ENCODE measurements around the gene TUBB. TPM values are rescaled to one million over a fixed set of nuclear protein-coding genes. Genes with fewer than 3 reads are reported as not detected.

Gene TUBB
- total RNA-seq, 1 experiment from 2014 or later = 886 TPM

- H3K27me3 ChIP-seq (ENCODE audit: insufficient read depth, low read length) = no peaks in the 10 kb centered on the region
- TSS peak; percentile 63 for BruUV-seq (replicated peaks)
- H3K9me3 ChIP-seq (ENCODE audit: control insufficient read depth in 1 of 2, insufficient read depth in 1 of 2, low read depth in 1 of 2, low read length in 2 of 2) = no peaks in the 10 kb centered on the region
- intact Hi-C loops (cut with micrococcal nuclease) = loop anchor here (2.0 kb wide), 2 partner anchors 56 to 190 kb away; partner anchors contain the start of genes MRPS18B and PPP1R10
- ChIA-PET POLR2A (interaction anchor here (0.8 to 1.2 kb wide), 4 partner anchors 9 to 60 kb away, joined by 3 read pairs; partner anchors contain the start of genes MDC1 and NRM), RAD21 (ENCODE audit: low non-redundant PET in 1 of 2, low total read pairs in 2 of 2, uncharacterized antibody in 2 of 2, unreplicated experiment in 2 of 2) (interaction anchor here (0.7 to 1.0 kb wide), 3 partner anchors 58 to 242 kb away, joined by 3 read pairs; partner anchors contain the start of gene VARS2 (in 1 of the 2)), CTCF (interaction anchor here (0.7 to 2.1 kb wide), 10 partner anchors 9 to 189 kb away, joined by 3 to 14 read pairs (median 3); partner anchors contain the start of gene MDC1)
- peaks cover 9 to 25% of the 10 kb centered on the region in 2 experiments; a peak in 3 of 4 replicates for H3K36me3 ChIP-seq (ENCODE audit: control insufficient read depth in 1 of 2, insufficient read depth in 2 of 2, low read length in 2 of 2)
- peaks cover 4 to 22% of the 10 kb centered on the region in 2 experiments; a peak in 3 of 4 replicates for H3K4me1 ChIP-seq (ENCODE audit: control insufficient read depth in 1 of 2, insufficient read depth in 2 of 2, low read length in 2 of 2)
- peak within 1 kb of the TSS; percentile 28 for H2AFZ ChIP-seq (ENCODE audit: low read depth, low read length, poor library complexity, severe bottlenecking)
- DNase-seq (ENCODE audit: low read depth, low spot score) = peak; percentile 99
- no peaks in the 10 kb centered on the region for H3K9me2 ChIP-seq (ENCODE audit: insufficient read depth)
- peak within 1 kb of the TSS; percentile 98 for H3K4me3 ChIP-seq (replicated peaks in 1 of 2; ENCODE audit: low read depth in 1 of 2, low read length in 2 of 2)
- peak within 1 kb of the TSS; percentile 95 for H3K4me2 ChIP-seq (ENCODE audit: low read length)
- peak within 1 kb of the TSS; percentile 91 for H3K9ac ChIP-seq (ENCODE audit: low read length)
- ATAC-seq = peak; percentile 85
- peaks cover 25% of the 10 kb centered on the region for H3K79me2 ChIP-seq (ENCODE audit: insufficient read depth, low read length)
- H4K20me1 ChIP-seq (ENCODE audit: insufficient read depth) = no peaks in the 10 kb centered on the region
- peak within 1 kb of the TSS; percentile 57 for H3K27ac ChIP-seq (ENCODE audit: low read depth, low read length)
- TF ChIP-seq POLR2A (IDR thresholded peaks at IDR 0.05; ENCODE audit: borderline replicate concordance, extremely low read depth, insufficient read depth, insufficient read length) (peak; percentile 42), REST (IDR thresholded peaks at IDR 0.05; ENCODE audit: low read depth) (no peak), FOSL1 (IDR thresholded peaks at IDR 0.05; ENCODE audit: low read depth) (no peak), CTCF (IDR thresholded peaks at IDR 0.05 in 2 of 3, conservative IDR thresholded peaks at IDR 0.05 in 1 of 3; ENCODE audit: borderline replicate concordance in 1 of 3, insufficient read depth in 1 of 3, low read depth in 2 of 3, low read length in 2 of 3) (peak; percentile 84 to 92 (median 88)), SIN3A (IDR thresholded peaks at IDR 0.05; ENCODE audit: low read depth) (peak; percentile 69; the same call in 1 of the 2 replicates), ATF3 (IDR thresholded peaks at IDR 0.05) (no peak), EGR1 (IDR thresholded peaks at IDR 0.05; ENCODE audit: low read depth) (no peak), JUND (IDR thresholded peaks at IDR 0.05) (no peak), SP1 (IDR thresholded peaks at IDR 0.05; ENCODE audit: low read depth) (peak; percentile 76), YY1 (IDR thresholded peaks at IDR 0.05; ENCODE audit: extremely low read depth, insufficient replicate concordance, low read depth, low read length) (peak; percentile 80), ZFX (IDR thresholded peaks at IDR 0.05) (peak; percentile 54; the same call in 1 of the 2 replicates), EZH2 (IDR thresholded peaks at IDR 0.05) (no peak), EZH2phosphoT487 (IDR thresholded peaks at IDR 0.05; ENCODE audit: borderline replicate concordance) (no peak), RAD21 (IDR thresholded peaks at IDR 0.05; ENCODE audit: low read depth) (peak; percentile 80), POLR2AphosphoS5 (IDR thresholded peaks at IDR 0.05; ENCODE audit: low read depth, low read length) (peak; percentile 70), ZNF274 (IDR thresholded peaks at IDR 0.05; ENCODE audit: low read depth, low read length) (no peak), CEBPB (IDR thresholded peaks at IDR 0.05; ENCODE audit: low read depth) (no peak; the same call in 1 of the 2 replicates), CBX3 (IDR thresholded peaks at IDR 0.05; ENCODE audit: low read depth) (peak; percentile 84; the same call in 1 of the 2 replicates), TCF7L2 (IDR thresholded peaks at IDR 0.05; ENCODE audit: borderline replicate concordance, extremely low read depth, insufficient read depth, insufficient read length) (peak; percentile 9), SRF (IDR thresholded peaks at IDR 0.05; ENCODE audit: low read depth) (peak; percentile 54; the same call in 1 of the 2 replicates), MAX (IDR thresholded peaks at IDR 0.05) (peak; percentile 66)
Measured at GRCh38 chr6:30672445-30673253, 47.5 kb upstream of the TUBB start, which contains the start of gene DHX16. Gene DHX16, minus strand, starts transcription at chr6:30673006. Its CDS starts 165 bp downstream, at chr6:30672841.

Data from HCT116 (cell line).